Gastrocnemius medialis (tissue), 4 donors: ENCODE measurements around the gene AGAP9.
"Not testable (repeated sequence)": the region's sequence is repeated elsewhere in the genome, so short reads cannot be mapped to it uniquely, and the experiment has no call there.

ENCODE experiments used
- POLR2A ChIP-seq, 2 donors: fragments of 450-650 bp; IDR thresholded peaks; one replicate each; pipeline ENCODE4 v1.6.1; 2017; ENCODE audit warnings: antibody characterized with exemption in 2 of 2, mild to moderate bottlenecking in 2 of 2, moderate library complexity in 2 of 2
- TF ChIP-seq, protein P1 (sequence below), 5 experiments: fragments of 450-650 bp in 3 of 5; fragments of 200-600 bp in 2 of 5; sonication (generic) in 2 of 5; IDR thresholded peaks in 4 of 5; conservative IDR thresholded peaks in 1 of 5; 1 replicate in 4 of 5; 2 replicates in 1 of 5; pipeline ENCODE4 v1.5.1; 2016 to 2019; ENCODE audit warnings: antibody characterized with exemption in 5 of 5, mild to moderate bottlenecking in 3 of 5, moderate library complexity in 3 of 5

DNA sequence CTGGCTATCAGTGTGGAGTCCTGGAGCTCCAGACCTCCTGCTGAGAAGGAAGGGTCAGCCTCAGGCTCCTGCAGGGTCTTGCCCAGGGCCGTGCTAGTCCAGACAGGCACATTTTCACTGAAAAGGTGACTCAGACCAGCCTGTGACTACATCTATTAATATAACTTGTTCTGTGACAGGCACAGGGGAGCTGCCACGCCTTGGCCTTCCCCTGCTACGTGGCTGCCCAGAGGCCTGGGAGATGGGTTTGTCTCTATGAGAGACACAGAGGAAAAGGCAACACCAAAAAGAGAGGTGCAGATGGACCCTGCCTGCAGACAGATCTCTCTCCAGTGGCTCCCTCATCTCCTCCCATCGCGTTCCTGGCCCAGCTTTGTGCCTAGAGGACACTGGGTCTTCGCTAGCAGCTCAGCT, 41.7 kb downstream of the AGAP9 start:
- TF ChIP-seq, protein P1, sequence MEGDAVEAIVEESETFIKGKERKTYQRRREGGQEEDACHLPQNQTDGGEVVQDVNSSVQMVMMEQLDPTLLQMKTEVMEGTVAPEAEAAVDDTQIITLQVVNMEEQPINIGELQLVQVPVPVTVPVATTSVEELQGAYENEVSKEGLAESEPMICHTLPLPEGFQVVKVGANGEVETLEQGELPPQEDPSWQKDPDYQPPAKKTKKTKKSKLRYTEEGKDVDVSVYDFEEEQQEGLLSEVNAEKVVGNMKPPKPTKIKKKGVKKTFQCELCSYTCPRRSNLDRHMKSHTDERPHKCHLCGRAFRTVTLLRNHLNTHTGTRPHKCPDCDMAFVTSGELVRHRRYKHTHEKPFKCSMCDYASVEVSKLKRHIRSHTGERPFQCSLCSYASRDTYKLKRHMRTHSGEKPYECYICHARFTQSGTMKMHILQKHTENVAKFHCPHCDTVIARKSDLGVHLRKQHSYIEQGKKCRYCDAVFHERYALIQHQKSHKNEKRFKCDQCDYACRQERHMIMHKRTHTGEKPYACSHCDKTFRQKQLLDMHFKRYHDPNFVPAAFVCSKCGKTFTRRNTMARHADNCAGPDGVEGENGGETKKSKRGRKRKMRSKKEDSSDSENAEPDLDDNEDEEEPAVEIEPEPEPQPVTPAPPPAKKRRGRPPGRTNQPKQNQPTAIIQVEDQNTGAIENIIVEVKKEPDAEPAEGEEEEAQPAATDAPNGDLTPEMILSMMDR (IDR thresholded peaks at IDR 0.05 in 4 of 5, conservative IDR thresholded peaks at IDR 0.05 in 1 of 5): not testable (repeated sequence)
- TF ChIP-seq POLR2A (IDR thresholded peaks at IDR 0.05): not testable (repeated sequence)
